Measurements from ENCODE around the gene MEPCE. TPM values are rescaled to one million over a fixed set of nuclear protein-coding genes. Genes with fewer than 3 reads are reported as not detected.

The MEPCE gene
- polyA plus RNA-seq, 3 donors, result 12.9 to 33.4 (median 20.5) TPM

GRCh38 chr7:100472121-100472851 is 42.7 kb downstream of the MEPCE start:
- H3K27ac ChIP-seq (ENCODE audit: low read depth, low read length), result no peak overlapping the region
- 50 to 68% (median 59%) methylated on average over 11 to 16 of the region's 16 CpGs for WGBS, 3 donors

GRCh38 chr7:100472854-100473499 is 43.3 kb downstream of the MEPCE start:
- no peak overlapping the region for H3K27ac ChIP-seq (ENCODE audit: low read depth, low read length)
- WGBS, 3 donors, result 40 to 68% (median 41%) methylated on average over 14 of the region's 14 CpGs

GRCh38 chr7:100475549-100475948 is 45.9 kb downstream of the MEPCE start:
- WGBS, 3 donors, result 31 to 62% (median 34%) methylated on average over 9 of the region's 9 CpGs
- no peak overlapping the region for H3K27ac ChIP-seq (ENCODE audit: low read depth, low read length)

- peak overlapping the region; percentile 6 for H3K27ac ChIP-seq (ENCODE audit: low read depth, low read length)
- 13 to 37% (median 18%) methylated on average over 6 of the region's 6 CpGs for WGBS, 3 donors
Measured at GRCh38 chr7:100476101-100476780, 46.6 kb downstream of the MEPCE start.

GRCh38 chr7:100476903-100477870 is 47.6 kb downstream of the MEPCE start:
- 6 to 9% (median 6%) methylated on average over 22 to 30 of the region's 30 CpGs for WGBS, 3 donors
- no peak overlapping the region for H3K27ac ChIP-seq (ENCODE audit: low read depth, low read length)

- H3K27ac ChIP-seq (ENCODE audit: low read depth, low read length), result no peak overlapping the region
- WGBS, 3 donors, result 1 to 4% (median 2%) methylated on average over 15 to 16 of the region's 16 CpGs
Measured at GRCh38 chr7:100477871-100478267, 48.2 kb downstream of the MEPCE start.

- H3K27ac ChIP-seq (ENCODE audit: low read depth, low read length), result no peak within 1 kb of the TSS
- 1% methylated on average over 22 to 27 of the region's 27 CpGs for WGBS, 3 donors
Measured at GRCh38 chr7:100478958-100479660, 49.5 kb downstream of the MEPCE start, which contains the start of gene TSC22D4. TSS of gene TSC22D4 (minus strand) at chr7:100479214. CDS start at chr7:100478038, 1,176 bp downstream.

GRCh38 chr7:100481466-100481865 is 51.8 kb downstream of the MEPCE start:
- WGBS, 3 donors, result 85 to 100% (median 90%) methylated on average over 1 of the region's 1 CpG
- H3K27ac ChIP-seq (ENCODE audit: low read depth, low read length), result no peak overlapping the region

- WGBS, 3 donors, result 36 to 51% (median 48%) methylated on average over 11 to 14 of the region's 14 CpGs
- H3K27ac ChIP-seq (ENCODE audit: low read depth, low read length), result no peak overlapping the region
Measured at GRCh38 chr7:100482728-100483089, 53.1 kb downstream of the MEPCE start.

- H3K27ac ChIP-seq (ENCODE audit: low read depth, low read length), result no peak overlapping the region
- 0 to 1% (median 0%) methylated on average over 36 to 79 of the region's 79 CpGs for WGBS, 3 donors
Measured at GRCh38 chr7:100483090-100483721, 53.6 kb downstream of the MEPCE start.

Other genes with a start within 250 kb of the MEPCE start
- under 1 TPM in 2 of 3 donors, not detected in 1; 0.54 to 0.76 TPM for gene PVRIG, start 209.9 kb upstream of the MEPCE start, polyA plus RNA-seq
- under 1 TPM in 2 of 3 donors, not detected in 1; 0.05 to 0.15 TPM for gene SPDYE3, start 122.1 kb upstream of the MEPCE start, polyA plus RNA-seq
- gene PILRB, start 71.7 kb upstream of the MEPCE start, polyA plus RNA-seq, result 10 to 100 TPM; 41.1 to 59.0 (median 43.2) TPM
- gene PILRA, start 56.3 kb upstream of the MEPCE start, polyA plus RNA-seq, result 10 to 100 TPM in 2 of 3 donors, 1 to 10 TPM in 1; 2.0 to 18.1 (median 12.8) TPM
- gene ZCWPW1, start 1.1 kb upstream of the MEPCE start, polyA plus RNA-seq, result 1 to 10 TPM; 3.5 to 9.6 (median 5.5) TPM
- gene PPP1R35, start 6.7 kb downstream of the MEPCE start, polyA plus RNA-seq, result 10 to 100 TPM; 14.2 to 24.4 (median 21.1) TPM
- gene SPACDR, start 34.4 kb downstream of the MEPCE start, polyA plus RNA-seq, result under 1 TPM in 2 of 3 donors, not detected in 1; 0.13 to 0.28 TPM
- 10 to 100 TPM; 20.6 to 49.0 (median 27.0) TPM for gene TSC22D4, start 49.4 kb downstream of the MEPCE start, polyA plus RNA-seq
- gene NYAP1, start 54.1 kb downstream of the MEPCE start, polyA plus RNA-seq, result 1 to 10 TPM in 1 of 3 donors, under 1 TPM in 2; 0.68 to 1.8 (median 0.83) TPM
- gene AGFG2, start 109.4 kb downstream of the MEPCE start, polyA plus RNA-seq, result 10 to 100 TPM; 10.4 to 21.8 (median 16.6) TPM
- 1 to 10 TPM; 2.5 to 4.3 (median 2.9) TPM for gene SAP25, start 144.1 kb downstream of the MEPCE start, polyA plus RNA-seq
- gene LRCH4, start 156.3 kb downstream of the MEPCE start, polyA plus RNA-seq, result 10 to 100 TPM; 23.5 to 37.1 (median 33.4) TPM
- gene FBXO24, start 156.5 kb downstream of the MEPCE start, polyA plus RNA-seq, result under 1 TPM; 0.16 to 0.52 (median 0.45) TPM
- 10 to 100 TPM; 21.8 to 89.5 (median 80.4) TPM for gene PCOLCE, start 172.5 kb downstream of the MEPCE start, polyA plus RNA-seq
- gene MOSPD3, start 182.7 kb downstream of the MEPCE start, polyA plus RNA-seq, result 10 to 100 TPM; 13.1 to 25.6 (median 17.9) TPM
- gene TFR2, start 211.7 kb downstream of the MEPCE start, polyA plus RNA-seq, result 1 to 10 TPM in 1 of 3 donors, under 1 TPM in 2; 0.22 to 1.5 (median 0.48) TPM
- under 1 TPM in 2 of 3 donors, not detected in 1; 0.09 to 0.53 TPM for gene ACTL6B, start 226.6 kb downstream of the MEPCE start, polyA plus RNA-seq
- 100 to 1,000 TPM; 156 to 286 (median 227) TPM for gene GNB2, start 243.9 kb downstream of the MEPCE start, polyA plus RNA-seq

All from adipose tissue (tissue), 3 donors.